Lower leg skin (tissue), 3 donors: ENCODE results near the gene ZNF654.

Source experiments
- CTCF ChIP-seq, 3 donors: fragments of 450-650 bp; IDR thresholded peaks; one replicate each; pipeline ENCODE4 v1.5.1; 2016; ENCODE audit warnings: antibody characterized with exemption in 3 of 3, mild to moderate bottlenecking in 3 of 3, moderate library complexity in 2 of 3
- POLR2A ChIP-seq, 2 donors: fragments of 450-650 bp; IDR thresholded peaks; one replicate each; pipeline ENCODE4 v1.6.1; 2016 to 2017; ENCODE audit warnings: antibody characterized with exemption in 2 of 2, mild to moderate bottlenecking in 1 of 2, moderate library complexity in 1 of 2

- TF ChIP-seq CTCF (IDR thresholded peaks at IDR 0.05) (no peak), POLR2A (IDR thresholded peaks at IDR 0.05) (no peak)
Measured at GRCh38 chr3:88132894-88133293, 73.8 kb downstream of the ZNF654 start.
